ENCODE measurements around the gene MAPKAPK2.

MAPKAPK2 gene

DNA sequence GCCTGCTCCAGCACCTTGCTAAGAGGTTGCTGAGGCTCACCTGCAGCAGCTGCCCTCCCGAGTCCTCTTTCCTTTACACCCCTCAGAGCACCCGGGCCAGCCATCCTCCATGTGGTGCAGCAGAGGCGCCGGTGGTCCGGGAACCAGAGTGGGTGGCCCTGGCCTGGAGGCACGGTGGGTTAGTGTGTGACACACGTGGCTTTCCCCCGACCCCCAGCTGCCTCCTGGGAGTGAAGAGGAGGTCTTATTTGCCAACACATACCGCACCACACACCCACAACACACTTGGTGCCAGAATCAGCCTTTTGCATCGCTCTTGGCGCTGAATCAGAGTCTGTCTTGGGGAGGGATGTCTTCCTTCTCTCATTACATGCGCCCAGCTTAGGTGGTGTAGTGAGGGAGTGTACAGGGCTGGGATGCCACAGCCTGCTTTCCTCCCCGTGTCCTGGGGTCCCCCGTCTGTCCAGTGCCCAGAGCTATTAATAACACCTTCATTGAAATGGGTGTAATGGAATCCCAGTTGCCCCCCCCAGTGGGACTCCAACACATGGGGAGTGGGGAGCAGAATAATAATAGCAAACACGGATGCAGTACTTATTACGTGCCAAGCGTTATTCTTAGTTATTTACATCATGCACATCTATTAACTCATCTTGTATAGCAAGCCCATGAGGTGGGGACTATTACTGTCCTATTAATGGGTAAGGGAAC, 38.2 kb downstream of the MAPKAPK2 start:
- peak; percentile 65 for DNase-seq (ENCODE audit: low spot score)

DNA sequence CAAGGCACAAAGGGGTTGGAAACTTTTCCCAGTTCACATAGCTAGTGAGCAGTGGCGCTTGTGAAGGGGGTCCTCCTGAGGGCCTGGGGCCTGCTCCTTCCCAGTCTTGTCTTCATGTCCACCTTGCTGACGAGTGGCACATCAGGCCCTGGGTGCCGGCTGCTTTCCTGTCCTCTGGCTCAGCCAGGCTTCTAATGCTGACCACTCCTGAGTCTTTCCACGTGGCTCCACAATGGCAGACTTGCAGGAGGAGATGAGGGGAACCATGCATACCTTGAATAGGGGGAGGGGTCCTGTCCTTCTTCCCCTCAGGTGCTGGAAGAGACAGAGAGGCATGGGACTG, 38.7 kb downstream of the MAPKAPK2 start:
- DNase-seq (ENCODE audit: low spot score) = peak; percentile 51

- peak; percentile 48 for DNase-seq (ENCODE audit: low spot score)
These were observed 39.2 kb downstream of the MAPKAPK2 start for GRCh38 chr1:206723805-206724472.

DNA sequence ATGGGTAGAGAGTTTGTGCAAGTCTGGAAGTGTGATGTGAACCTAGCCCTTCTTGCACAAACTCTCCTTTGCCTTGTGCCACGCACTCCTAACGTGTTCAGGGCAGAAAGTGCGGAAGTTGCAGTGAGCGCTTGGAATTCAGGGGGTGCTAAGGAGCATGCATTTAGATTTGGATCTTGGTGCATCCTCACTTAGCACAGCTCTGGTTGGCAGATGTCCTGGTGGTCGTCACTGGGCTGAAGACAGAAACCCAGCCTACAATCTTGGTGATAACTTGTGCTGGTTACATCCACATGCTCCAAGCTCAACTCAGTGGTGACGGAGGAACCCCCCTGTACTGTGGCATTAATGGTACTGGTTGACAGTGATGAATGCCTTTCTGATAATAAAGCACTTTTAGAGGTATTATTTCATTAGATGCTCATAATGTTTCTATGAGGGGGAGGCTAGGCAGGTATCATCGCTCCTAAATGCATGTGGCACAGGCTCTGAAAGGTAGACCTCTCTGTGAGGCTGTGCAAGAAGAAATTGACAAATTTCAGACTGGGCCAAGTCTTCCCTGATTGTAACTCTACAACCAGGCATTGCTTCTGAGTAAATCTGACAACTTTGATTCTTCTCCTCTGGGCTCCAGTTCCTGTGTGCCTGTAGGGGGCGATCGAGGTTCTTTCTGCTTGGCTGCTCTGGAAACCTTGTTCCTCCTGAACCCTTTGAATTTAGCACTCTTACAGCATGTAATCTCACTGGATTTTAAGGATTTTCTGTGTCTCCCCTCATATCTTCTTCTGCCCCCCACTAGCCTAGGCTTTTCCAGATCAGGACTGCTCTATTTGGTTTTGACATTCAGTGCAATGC, 40.6 kb downstream of the MAPKAPK2 start:
- peak; percentile 54 for DNase-seq (ENCODE audit: low spot score)

GRCh38 chr1:206727981-206728696, 43.4 kb downstream of the MAPKAPK2 start:
- DNase-seq (ENCODE audit: low spot score) = peak; percentile 26

DNA sequence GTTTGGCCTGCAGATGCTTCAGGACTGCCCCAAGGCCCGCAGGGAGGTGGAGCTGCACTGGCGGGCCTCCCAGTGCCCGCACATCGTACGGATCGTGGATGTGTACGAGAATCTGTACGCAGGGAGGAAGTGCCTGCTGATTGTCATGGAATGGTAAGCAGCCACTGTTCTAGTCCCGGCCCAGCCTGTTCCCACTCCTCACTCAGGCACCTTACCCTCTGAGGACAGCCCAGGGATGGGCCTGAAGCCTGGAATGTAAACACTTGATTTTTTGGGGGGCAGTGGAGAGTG, 43.9 kb downstream of the MAPKAPK2 start:
- no peak for DNase-seq (ENCODE audit: low spot score)

DNA sequence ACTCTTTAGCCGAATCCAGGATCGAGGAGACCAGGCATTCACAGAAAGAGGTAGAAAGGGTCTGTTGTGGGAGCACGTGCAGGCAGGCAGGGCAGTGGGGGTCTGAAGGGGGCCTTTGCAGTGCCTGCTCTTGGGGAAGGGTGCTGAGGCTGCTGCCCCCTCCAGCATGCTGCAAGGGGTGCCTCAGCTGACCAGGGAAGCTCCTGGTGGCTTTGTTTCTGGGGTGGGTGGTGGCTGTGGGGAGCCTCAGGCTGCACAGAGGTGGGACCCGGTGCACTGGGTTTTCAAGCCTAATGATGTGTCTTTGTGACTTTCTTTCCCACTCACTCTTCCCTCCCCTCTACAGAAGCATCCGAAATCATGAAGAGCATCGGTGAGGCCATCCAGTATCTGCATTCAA, 44.3 kb downstream of the MAPKAPK2 start:
- DNase-seq (ENCODE audit: low spot score) = peak; percentile 55

GRCh38 chr1:206729507-206729906, 44.8 kb downstream of the MAPKAPK2 start:
- peak; percentile 26 for DNase-seq (ENCODE audit: low spot score)

GRCh38 chr1:206732508-206732907, 47.8 kb downstream of the MAPKAPK2 start:
- no peak for DNase-seq (ENCODE audit: low spot score)

- no peak for DNase-seq (ENCODE audit: low spot score)
These were observed 48.3 kb downstream of the MAPKAPK2 start for GRCh38 chr1:206732992-206733391.

- DNase-seq (ENCODE audit: low spot score) = no peak
These were observed 49.9 kb downstream of the MAPKAPK2 start for GRCh38 chr1:206734499-206735142.

GRCh38 chr1:206735553-206736031, 50.9 kb downstream of the MAPKAPK2 start:
- DNase-seq (ENCODE audit: low spot score) = no peak

- DNase-seq (ENCODE audit: low spot score) = peak; percentile 57
These were observed 52.4 kb downstream of the MAPKAPK2 start for GRCh38 chr1:206736878-206737728.

DNA sequence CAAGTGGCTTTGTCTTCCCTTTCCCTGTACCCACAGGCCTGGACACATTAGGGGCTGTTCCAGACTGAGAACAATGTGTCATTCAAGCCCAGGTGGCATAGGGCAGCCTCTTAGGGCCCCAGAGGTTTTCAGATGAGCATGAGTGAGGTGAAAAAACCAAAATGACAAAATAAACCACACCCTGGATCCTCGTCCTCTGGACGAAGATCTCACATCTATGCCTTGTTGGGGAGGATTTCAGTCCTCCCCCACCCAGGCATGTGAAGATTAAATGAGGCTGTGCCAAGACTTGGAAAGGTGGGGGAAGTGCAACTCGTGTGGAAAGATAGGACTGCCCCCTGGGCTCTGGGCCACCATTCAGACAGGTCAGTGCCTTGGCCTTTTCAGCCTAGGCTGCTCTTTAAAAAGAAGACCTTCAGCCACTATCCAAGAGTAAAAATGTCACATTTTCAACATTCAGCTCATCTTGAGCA, 53.1 kb downstream of the MAPKAPK2 start:
- DNase-seq (ENCODE audit: low spot score) = peak; percentile 47

DNA sequence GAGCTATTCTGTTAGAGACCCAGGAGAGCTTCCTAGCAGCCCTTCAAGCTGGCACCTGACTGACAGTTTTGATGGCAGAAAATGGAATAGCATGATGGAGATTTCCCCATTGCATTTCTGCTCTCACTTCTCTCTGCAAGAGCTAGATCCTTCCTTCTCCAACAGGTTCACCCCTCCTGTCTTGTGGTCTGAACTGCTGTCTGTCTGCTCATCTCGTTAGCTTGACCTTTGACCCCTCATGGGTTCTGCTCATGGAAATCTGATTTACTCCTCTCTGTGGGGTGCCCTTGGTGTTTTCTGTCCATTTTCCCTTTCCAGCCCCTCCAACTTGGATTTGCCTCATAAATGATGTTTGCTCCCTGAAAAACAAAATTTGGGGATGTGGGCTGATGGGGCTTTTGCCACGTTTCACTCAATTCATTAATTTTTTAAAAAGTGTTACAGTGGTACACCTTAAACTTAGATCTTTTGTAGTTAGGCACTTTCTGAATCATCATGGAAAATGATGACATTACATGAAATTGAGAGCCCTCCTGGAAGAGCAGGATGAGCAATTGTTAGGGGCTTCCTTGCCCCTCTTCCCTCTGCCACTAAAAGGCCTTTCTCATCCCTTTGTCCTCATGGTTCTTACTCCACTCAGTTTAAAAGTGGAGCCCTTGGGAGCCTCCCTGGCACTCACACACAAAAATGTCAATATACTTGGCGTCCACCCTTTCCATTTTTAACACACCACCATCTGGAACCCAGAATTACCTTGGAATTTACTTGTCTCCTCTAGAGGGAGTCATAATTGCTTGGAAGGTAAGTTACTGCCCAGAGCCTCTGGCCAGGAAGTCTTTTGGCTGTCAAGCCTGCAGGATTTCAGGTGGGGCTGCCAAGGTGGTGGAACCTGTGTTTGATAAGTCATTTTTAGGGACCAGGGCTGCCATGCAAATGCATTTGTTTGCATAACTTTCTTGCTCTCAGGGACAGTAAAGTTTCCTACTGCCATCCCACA, 54.0 kb downstream of the MAPKAPK2 start:
- DNase-seq (ENCODE audit: low spot score) = no peak

DNA sequence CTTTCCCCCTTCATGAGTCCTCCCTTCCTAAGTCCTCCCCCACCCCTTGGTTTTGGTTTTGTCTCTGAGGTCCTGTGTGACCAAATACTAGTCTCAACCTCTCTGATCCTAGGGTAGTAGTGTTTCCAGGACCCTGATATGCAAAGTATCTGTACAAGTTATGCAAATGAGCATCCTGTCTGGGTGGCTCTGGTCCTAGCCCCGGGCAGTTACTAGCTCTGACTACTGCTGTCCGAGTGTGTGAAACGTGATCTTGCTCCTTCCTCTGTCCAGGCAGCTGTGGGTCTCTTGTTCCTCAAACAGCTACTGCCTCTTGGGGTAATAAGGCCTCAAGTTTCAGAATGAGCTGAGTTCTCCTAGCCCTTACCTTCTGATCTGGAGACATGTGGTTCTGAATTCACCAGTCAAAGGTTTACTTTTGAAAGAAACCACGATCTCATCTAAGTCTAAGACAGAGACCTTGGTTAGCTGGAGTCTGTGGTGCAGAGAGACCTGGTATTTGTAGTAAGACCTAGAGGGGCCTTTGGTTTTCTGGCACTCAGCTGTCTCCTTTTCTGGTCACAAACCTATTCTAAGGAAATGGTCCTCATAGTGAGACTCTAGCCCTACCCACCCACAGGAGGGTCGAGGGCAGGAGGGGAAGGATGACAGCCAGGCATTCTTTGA, 54.8 kb downstream of the MAPKAPK2 start:
- no peak for DNase-seq (ENCODE audit: low spot score)

- no peak for DNase-seq (ENCODE audit: low spot score)
These were observed 56.5 kb downstream of the MAPKAPK2 start for GRCh38 chr1:206741142-206741701.

DNA sequence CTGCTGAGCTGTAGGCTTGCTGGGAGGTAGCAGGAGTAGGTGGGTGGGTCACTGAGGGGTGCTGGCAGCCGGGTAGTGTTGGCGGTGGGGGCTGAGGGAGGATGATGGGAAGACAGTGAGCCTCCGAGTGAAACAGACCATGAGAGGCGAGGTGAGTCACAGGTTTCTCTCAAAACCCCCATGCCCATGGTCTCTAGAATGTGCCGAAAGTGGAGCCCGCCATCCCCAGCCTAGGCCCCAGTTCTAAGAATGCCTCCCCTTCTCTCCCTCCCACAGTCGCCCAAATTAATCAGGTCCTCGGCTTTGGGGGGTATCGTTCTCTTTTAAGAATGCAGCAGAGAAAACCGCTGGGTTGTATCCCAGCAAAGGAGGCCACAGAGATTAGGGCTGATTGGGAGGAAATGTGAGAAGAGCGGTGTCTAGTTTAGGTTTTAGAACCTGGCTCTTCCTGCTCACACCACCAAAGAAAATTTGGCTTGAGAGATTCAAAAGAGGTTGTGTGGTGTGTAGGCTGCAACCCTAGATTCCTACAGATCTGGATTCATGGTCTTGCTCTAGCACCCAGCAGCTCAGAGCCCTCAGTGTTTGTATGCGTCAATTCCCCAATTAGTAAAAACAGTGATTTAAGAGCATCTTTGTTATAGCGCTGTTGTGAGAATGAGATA, 58.1 kb downstream of the MAPKAPK2 start:
- DNase-seq (ENCODE audit: low spot score) = no peak

All from left forelimb (tissue), 1 donor.